NCI-H82 treated with DMSO at 0.1 percent for 48 hours (cell line): ENCODE results near the gene MEGF9.
"Not testable (repeated sequence)": the region's sequence is repeated elsewhere in the genome, so short reads cannot be mapped to it uniquely, and the experiment has no call there.

Experiments
- DNase-seq: peaks from one replicate; lab custom pipeline; 2025; ENCODE audit not compliant: unreplicated experiment; lab: John Stamatoyannopoulos, UW

The MEGF9 gene

DNA sequence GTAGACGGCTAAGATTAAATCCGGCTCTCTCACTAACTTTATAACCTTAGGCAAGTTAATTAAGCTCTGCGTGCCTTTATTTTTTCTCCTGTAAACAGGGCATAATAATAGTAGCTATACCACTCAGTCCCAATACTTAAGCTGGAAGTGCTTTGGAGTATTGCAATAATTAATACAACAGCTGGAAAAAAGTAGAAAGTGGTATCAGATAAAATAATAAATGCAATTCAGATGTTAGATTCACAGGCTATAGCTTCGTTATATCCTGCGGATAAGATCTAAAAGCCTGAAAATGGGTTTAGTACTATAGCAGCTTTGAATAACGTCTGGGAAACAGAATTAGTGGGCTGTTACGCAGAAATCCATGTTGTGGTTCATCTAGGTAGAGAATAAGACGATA, 51.8 kb downstream of the MEGF9 start:
- no peak for DNase-seq

- peak; percentile 29 for DNase-seq
Measured at GRCh38 chr9:120659676-120660075, 54.6 kb downstream of the MEGF9 start.

DNA sequence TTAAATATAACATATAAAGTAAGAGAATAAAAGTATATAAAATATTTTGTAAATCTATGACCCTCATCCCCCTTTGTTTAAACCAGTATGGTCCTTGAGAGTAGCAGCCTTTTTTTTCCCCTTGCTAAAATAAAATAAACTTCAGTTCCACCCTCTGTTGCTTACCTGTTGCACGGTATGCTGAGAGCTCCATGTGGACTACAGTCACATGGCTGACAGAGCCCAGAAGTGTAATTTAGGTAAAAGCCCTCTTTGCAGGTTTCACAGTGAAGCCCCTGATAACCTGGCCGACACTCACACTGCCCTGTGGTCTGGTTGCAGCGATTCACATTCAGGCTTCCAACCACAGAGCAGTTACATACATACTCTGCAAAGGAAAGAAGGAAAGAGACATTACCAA, 55.1 kb downstream of the MEGF9 start:
- no peak for DNase-seq

- DNase-seq = no peak
Measured at GRCh38 chr9:120655005-120655622, 59.2 kb downstream of the MEGF9 start.

- DNase-seq = no peak
Measured at GRCh38 chr9:120654272-120654671, 60.0 kb downstream of the MEGF9 start.

GRCh38 chr9:120653762-120654161, 60.5 kb downstream of the MEGF9 start:
- no peak for DNase-seq

DNA sequence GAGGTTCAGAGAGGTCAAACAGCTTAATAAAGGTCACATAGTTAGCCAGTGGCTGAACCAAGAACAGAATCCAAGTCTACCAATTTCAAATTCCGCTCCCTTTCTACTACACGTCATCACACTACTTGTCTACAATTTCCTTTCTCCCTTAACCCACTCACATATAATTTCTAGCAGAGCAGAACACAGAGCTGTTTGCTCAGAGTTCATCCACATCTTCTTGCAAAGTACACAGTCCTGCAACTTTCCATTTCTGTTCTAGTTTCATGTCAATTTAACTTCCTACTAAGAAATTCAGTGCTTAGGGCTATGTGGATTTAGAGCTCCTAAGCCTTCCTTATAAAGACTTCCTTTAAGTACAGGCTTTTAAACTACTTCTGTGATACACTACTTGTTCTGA, 61.3 kb downstream of the MEGF9 start:
- DNase-seq = no peak

- DNase-seq = no peak
Measured at GRCh38 chr9:120650352-120650751, 63.9 kb downstream of the MEGF9 start.

GRCh38 chr9:120648581-120649197, 65.6 kb downstream of the MEGF9 start:
- no peak for DNase-seq

DNA sequence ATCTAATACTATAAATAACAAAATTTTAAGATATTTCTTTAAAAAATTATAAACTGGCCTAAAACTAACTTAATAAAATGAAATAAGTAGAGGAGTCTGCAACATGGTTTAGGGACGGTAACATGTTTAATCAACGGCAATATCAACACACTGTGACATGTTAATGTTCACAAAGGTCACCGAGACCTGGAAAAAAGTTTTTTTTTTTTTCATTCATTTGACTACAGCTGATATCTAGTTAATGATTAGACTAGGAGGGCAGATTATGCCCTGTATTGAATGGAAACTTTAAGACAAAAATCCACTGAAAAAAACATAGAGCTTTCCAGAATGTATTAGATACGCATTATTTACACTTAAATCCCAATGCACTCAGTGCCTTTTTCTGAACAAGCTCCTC, 67.3 kb downstream of the MEGF9 start:
- DNase-seq = no peak

- no peak for DNase-seq
Measured at GRCh38 chr9:120645760-120646159, 68.5 kb downstream of the MEGF9 start.

DNA sequence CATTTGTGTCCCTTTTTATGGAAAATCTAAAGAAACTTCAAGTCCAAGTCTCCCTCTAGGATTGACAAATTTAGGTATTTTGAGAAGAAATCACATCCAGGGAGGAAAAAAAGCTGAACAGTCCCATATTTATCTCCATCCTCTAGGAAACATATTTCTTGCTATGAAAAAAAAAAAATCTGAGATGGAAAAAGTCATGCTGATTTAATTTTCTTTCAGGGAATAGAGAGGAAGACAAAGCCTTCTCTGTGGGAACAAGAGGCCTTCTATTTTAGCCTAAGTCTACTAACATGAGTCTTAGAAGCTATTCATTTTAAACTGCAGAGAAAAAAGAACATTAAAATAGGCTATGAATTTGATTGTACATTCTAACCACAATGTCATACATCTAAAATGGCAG, 71.2 kb downstream of the MEGF9 start:
- DNase-seq = no peak

- DNase-seq = no peak
Measured at GRCh38 chr9:120642129-120642770, 72.0 kb downstream of the MEGF9 start.

GRCh38 chr9:120640874-120641273, 73.4 kb downstream of the MEGF9 start:
- DNase-seq = not testable (repeated sequence)

- DNase-seq = no peak
Measured at GRCh38 chr9:120640380-120640779, 73.9 kb downstream of the MEGF9 start.

DNA sequence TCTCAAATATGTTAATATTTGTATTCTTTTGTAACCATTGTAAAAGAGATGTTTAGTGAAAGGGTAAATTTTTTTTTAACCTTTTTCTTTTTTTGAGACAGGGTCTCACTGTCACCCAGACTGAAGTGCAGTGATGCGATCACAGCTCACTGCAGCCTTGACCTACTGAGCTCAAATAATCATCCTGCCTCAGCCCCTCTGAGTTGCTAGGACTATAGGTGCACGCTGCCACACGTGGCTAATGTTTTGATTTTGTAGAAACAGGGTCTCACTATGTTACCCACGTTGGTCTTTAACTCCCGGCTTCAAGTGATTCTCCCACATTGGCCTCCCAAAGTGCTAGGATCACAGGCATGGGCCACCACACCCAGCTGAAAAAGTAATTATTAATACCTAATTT, 76.4 kb downstream of the MEGF9 start:
- no peak for DNase-seq

DNA sequence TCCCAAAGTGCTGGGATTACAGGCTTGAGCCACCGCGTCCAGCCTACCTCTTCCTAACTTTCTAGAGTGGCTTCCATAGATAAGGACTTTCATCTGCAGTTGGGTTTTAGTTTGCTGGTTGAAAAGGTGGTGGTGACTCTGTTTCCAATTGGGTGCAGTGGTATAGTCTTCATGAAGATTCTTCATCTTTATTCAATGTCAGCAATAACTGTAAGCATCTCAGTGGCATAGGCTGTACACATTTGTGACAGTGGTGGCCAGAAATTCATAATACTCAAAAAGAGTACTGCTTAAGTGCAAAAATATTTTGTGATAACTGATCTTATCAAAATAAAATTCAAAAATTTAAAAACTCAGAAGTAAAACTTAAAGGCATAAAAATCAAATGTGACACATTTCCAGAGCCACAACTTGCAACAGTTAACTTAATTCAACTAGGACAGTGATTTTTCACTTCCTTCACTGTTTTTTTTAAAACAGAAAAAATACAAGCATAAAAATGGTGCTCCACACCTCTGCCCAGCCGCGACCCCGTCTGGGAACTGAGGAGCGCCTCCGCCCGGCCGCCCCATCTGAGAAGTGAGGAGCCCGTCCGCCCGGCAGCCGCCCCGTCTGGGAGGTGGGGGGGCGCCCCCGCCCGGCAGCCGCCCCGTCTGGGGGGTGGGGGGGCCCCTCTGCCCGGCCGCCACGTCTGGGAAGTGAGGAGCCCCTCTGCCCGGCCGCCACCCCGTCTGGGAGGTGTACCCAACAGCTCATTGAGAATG, 77.9 kb downstream of the MEGF9 start:
- DNase-seq = no peak

- DNase-seq = no peak
Measured at GRCh38 chr9:120635011-120635410, 79.3 kb downstream of the MEGF9 start.

- DNase-seq = no peak
Measured at GRCh38 chr9:120630333-120630732, 83.9 kb downstream of the MEGF9 start.

- DNase-seq = not testable (repeated sequence)
Measured at GRCh38 chr9:120628925-120629497, 85.3 kb downstream of the MEGF9 start.

DNA sequence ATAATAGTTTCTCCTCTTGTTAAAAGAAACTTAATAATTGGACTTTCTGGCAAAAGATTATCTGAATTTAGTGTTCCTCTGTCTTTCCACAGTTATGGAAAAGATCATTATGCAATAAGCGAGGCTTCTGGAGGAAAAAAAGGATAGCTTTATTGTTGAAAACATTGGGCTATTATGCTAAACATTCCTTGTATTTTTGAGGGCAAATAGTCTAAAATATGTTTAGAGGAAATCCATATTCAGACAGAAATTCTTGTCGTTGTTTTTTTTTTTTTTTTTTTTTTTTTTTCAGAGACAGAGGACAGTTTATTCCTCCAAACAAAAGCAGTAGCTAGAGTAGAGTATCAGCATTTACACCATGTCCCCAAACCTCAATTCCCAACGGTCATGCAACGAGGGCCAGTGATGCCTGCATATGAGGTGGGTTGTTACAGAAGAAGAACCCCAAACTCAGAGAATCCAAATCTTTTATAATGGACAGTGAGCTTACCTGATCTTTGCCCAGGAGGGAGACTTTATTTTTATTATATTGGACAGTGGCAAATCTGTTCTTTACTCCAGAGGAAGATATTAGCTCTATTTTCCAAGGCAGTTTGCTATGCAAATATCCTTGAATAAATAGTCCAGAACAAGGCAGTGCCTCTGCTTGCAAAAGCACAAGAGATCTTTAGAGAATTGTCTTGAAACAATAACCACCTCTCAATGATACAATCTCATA, 85.9 kb downstream of the MEGF9 start:
- DNase-seq = no peak
